ENCODE data around the gene ZNF664.

The ZNF664 gene

DNA sequence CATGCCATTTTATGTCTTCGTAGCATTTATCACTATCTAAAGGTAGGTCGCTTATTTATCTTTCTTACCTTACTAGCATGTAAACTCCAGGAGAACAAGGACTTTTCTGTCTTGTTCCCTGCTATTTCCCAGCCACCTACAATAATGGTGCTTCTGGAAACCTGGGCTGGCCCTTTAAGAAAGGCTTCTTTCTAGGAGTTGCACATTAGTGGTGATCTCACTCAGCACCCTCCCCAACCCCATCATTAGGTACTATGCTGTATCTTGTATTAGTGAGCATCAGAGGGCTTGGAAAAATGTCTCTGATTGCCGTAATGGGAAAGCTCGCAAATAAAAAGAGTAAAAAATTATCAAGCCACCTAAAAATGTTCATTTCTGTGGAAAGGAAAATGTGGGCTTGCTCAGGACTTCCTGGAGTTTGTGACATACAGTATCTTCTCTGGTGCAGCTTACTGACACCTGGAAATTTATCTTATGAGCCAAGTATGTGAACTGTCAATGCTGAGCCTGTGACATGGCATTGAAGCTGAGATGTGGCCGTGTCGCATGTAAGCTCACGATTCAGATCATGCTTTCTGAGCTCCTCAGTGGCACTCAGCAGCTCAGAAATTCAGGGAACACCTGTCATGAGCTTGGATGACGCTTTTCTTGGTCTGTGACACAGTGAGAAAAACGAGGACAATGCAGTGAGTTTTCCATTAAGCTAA is 12.8 kb upstream of the ZNF664 start:
- H3K36me3 Mint-ChIP-seq (ENCODE audit: low read depth), result no peaks in the 10 kb centered on the region
- ATAC-seq (no peak), DNase-seq (no peak)
- no peak overlapping the region for H3K4me3 Mint-ChIP-seq
- H3K27ac Mint-ChIP-seq, result no peak overlapping the region
- no peaks in the 10 kb centered on the region for H3K4me1 Mint-ChIP-seq
- no peaks in the 10 kb centered on the region for H3K9me3 Mint-ChIP-seq
- H3K27me3 Mint-ChIP-seq, result no peaks in the 10 kb centered on the region

DNA sequence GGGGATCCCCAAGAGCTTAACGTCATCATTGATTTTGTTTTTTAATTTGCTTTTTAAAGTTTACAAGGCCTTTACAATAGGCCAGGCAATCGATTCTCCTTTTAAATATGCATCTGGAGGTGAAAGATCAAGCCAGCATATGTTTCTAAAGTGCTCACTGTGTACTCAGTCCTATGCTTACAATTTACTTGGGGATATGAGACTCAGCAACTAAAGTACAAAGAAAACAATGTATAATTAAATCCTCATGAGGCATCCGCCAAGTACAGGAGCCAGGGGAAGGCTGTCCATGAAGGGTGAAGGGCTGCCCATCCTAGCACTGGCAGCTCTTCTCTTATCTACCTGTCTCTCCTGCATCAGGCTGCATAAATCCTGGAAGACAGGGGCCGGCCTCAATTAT is 12.2 kb upstream of the ZNF664 start:
- no peaks in the 10 kb centered on the region for H3K4me1 Mint-ChIP-seq
- no peaks in the 10 kb centered on the region for H3K9me3 Mint-ChIP-seq
- ATAC-seq (no peak), DNase-seq (no peak)
- H3K27ac Mint-ChIP-seq, result no peak overlapping the region
- H3K36me3 Mint-ChIP-seq (ENCODE audit: low read depth), result no peaks in the 10 kb centered on the region
- H3K4me3 Mint-ChIP-seq, result no peak overlapping the region
- H3K27me3 Mint-ChIP-seq, result no peaks in the 10 kb centered on the region

DNA sequence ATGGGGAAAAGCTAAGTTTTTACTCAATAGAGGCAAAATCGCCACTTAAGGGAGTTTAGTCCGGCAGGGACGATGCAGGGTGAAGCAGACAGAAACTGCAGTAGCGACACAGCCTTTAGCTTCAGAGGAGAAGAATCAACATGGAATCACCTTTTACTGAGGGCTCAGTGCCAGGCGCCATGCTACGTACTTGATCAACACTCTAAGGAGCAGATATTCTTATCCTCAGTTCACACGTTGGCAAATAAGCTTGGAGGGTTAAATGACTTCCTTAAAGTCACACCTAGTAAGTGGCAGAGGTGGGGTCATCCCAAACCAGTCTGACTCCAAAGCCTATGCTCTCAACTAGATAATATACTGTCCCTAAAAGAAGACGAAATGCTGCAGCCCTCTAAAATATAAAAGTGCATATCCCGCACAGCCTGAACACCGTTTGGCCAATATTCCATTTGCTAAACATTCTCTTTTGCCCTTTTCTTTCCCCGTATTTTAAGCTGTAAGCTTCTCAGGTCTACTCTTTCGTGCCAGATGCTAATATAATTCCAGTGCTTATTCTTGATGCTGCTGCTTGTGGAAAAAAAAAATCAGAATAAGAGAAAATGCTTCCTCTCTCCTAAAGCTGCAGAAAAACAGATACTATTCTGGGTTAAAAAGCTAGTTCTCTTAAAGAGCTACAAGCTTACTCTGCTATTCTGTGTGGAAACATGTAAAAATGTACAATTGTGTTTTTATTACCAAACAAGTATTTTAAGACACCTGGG is 11.2 kb upstream of the ZNF664 start:
- Mint-ChIP-seq H3K27me3 (no peaks in the 10 kb centered on the region), H3K27ac (no peak overlapping the region), H3K4me3 (no peak overlapping the region), H3K4me1 (no peaks in the 10 kb centered on the region), H3K36me3 (ENCODE audit: low read depth) (no peaks in the 10 kb centered on the region), H3K9me3 (no peaks in the 10 kb centered on the region)
- DNase-seq, result no peak
- no peak for ATAC-seq

DNA sequence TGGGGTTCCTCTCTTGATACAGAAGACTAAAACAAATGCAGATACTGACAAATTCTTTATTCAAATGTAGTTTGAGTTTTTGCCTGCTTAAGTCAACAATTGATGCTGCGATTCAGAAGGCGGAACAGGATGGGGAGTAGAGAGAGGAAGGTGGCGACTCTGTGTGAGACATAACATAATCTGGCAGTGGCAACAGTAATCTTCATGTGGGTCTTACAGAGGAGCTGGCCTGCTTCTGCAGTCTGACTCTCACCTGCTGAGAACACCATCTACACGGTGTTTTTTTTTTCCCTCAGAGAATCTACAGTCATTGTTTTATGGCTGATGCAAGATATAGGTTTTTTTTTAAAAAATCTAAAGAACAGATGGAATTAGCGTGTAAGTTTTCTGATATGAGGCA is 10.5 kb upstream of the ZNF664 start:
- Mint-ChIP-seq H3K4me3 (no peak overlapping the region), H3K27ac (no peak overlapping the region), H3K9me3 (no peaks in the 10 kb centered on the region), H3K27me3 (no peaks in the 10 kb centered on the region), H3K4me1 (no peaks in the 10 kb centered on the region), H3K36me3 (ENCODE audit: low read depth) (no peaks in the 10 kb centered on the region)
- ATAC-seq (peak; percentile 40), DNase-seq (no peak)

DNA sequence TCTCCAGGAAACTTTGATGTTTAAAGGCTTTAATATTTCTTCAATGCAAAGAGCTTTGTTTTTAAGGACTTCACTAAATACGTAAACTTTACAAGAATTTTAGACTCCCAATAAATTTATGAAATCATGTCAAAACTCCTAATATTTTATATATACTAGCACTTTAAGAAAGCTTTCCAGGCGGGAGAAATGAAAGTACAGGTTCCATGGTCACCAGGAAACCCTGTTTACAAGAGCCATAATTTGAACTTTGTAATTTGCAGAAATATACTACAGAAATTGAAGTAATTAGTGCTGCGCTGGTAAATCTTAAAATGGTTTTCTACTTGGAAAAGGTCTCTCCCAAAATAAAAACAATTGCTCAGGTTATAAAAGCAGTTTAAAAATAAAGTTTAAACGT is 9.2 kb upstream of the ZNF664 start:
- no peak for DNase-seq
- H3K4me1 Mint-ChIP-seq, result peaks cover 2% of the 10 kb centered on the region
- no peak for ATAC-seq
- H3K4me3 Mint-ChIP-seq, result no peak overlapping the region
- no peaks in the 10 kb centered on the region for H3K9me3 Mint-ChIP-seq
- no peaks in the 10 kb centered on the region for H3K27me3 Mint-ChIP-seq
- H3K36me3 Mint-ChIP-seq (ENCODE audit: low read depth), result no peaks in the 10 kb centered on the region
- H3K27ac Mint-ChIP-seq, result no peak overlapping the region

DNA sequence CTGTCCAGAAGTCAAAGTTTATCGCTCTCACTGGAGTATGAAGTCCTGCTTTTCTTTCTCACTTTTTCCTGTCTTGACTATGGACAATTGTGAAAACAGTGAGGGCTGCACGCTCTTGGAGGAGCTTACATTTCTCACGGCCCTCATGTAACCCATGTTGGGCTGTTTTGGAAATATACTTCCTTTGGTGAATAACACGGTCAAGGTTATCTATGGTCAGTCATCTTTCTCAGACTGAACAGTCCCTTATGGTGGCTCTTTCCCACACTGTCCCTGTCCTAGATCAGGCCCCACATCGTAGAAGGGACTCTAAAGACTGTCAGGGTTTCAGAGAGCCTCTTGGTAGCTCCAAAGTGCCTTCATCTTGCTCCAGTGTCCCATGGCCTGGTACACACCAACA is 7.6 kb upstream of the ZNF664 start:
- Mint-ChIP-seq H3K27ac (no peak overlapping the region), H3K9me3 (no peaks in the 10 kb centered on the region), H3K4me3 (no peak overlapping the region), H3K4me1 (peaks cover 9% of the 10 kb centered on the region), H3K36me3 (ENCODE audit: low read depth) (no peaks in the 10 kb centered on the region), H3K27me3 (no peaks in the 10 kb centered on the region)
- DNase-seq, result no peak
- ATAC-seq, result no peak

DNA sequence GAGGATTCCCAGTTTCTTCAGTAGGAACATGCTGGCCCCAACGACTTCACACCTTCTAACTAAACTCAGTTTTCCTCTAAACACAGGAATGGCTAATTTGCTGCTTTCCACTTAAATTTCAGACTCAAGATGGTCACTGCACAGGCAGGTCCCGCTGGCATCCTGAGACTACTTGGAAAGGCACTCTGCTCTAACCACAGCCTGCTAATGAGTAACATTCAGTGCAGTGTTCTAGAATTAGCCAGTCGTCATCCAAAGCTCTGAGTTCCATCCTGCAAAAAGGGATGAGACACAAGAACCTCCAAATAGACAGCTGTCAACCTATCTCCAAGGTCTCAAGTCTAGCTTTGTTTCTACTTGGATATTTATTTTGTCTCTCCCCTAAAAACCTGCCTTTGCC is 6.4 kb upstream of the ZNF664 start:
- H3K4me1 Mint-ChIP-seq, result peaks cover 17% of the 10 kb centered on the region
- no peak overlapping the region for H3K4me3 Mint-ChIP-seq
- no peaks in the 10 kb centered on the region for H3K9me3 Mint-ChIP-seq

DNA sequence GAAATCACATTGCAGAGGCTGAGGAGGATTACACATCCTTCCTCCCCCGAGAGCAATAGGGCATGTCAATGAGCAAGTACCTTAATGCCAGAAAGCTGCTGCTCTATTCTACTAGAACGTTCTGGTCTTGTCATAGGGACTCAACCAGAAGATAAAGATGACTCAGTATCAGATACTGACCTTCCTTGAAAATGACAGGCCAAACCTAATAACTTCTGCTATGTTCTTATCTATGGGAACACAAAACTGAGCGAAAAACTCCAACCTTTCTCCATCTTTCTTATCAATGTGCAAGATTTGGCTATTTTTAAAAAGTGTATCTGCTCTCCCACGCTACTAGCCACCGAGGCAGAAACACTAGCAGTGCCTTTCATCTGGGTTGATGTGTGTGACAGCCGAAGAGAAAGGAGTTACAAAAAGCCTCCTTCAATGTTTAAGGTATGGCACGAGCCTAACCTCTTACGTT is 5.9 kb upstream of the ZNF664 start:
- Mint-ChIP-seq H3K27ac (no peak overlapping the region), H3K36me3 (ENCODE audit: low read depth) (no peaks in the 10 kb centered on the region), H3K4me3 (no peak overlapping the region), H3K9me3 (no peaks in the 10 kb centered on the region), H3K4me1 (peaks cover 19% of the 10 kb centered on the region), H3K27me3 (peaks cover 2% of the 10 kb centered on the region)
- DNase-seq (no peak), ATAC-seq (no peak)

More for the DNA sequence above, 6.4 kb upstream of the ZNF664 start:
- Mint-ChIP-seq H3K27me3 (peaks cover under 1% of the 10 kb centered on the region), H3K36me3 (ENCODE audit: low read depth) (no peaks in the 10 kb centered on the region), H3K27ac (no peak overlapping the region)
- DNase-seq, result no peak
- no peak for ATAC-seq

DNA sequence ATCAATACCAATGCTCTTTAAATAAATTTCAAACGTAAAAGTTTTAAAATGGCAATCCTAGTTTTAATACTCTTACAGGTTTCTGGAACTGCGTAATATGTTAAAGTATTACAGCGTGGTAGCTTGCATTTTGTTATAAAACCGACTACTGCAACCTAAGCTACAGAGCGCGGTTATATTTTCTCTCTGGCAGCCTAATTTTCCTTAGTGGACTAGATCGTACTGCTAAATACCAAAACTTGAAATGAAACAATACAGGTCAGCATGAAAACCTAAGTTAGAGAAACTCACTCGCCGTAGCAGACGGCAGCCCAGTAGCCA is 1.6 kb upstream of the ZNF664 start:
- Mint-ChIP-seq H3K36me3 (ENCODE audit: low read depth) (peaks cover 15% of the 10 kb centered on the region), H3K4me1 (peaks cover 34% of the 10 kb centered on the region), H3K9me3 (no peaks in the 10 kb centered on the region), H3K27me3 (peaks cover 2% of the 10 kb centered on the region), H3K4me3 (peak overlapping the region; percentile 86), H3K27ac (peak overlapping the region; percentile 81)
- no peak for ATAC-seq
- DNase-seq, result no peak

DNA sequence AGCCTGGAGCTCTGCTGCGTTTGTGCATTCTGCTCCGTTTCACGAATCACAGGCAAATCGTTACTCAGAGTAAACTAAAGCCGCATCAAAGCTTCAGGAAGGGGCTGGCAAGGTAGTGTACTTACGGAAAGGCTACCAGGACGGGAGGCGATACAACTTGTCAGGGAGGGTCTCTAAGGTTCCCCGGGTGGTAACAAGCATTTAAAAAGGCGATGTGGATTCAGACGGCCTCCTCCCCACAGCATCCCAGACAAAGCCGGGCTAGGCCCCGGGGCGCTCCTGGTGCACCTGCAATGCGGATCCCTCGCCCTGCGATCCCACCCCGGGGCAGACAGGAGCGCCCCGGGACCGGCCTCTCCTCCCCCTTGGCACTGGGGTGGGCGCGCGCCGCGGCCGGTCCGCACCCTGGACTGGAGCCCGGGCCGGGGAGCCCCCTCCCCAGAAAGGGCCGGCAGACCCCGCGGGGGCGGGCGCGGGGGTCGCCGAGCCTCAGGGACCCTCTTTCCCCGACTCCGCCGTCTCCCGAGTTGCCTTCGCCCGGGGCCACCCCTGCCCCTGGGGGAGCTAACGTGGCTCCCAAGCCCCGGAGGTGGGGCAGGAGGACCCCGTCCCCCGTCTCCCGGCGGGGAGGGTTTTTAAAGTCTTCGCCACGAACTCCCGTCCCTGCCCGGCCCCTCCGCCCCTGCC is 1.1 kb upstream of the ZNF664 start:
- peak; percentile 41 for DNase-seq
- ATAC-seq, result peak; percentile 14
- H3K27ac Mint-ChIP-seq, result peak overlapping the region; percentile 81
- peaks cover 2% of the 10 kb centered on the region for H3K27me3 Mint-ChIP-seq
- H3K4me1 Mint-ChIP-seq, result peaks cover 34% of the 10 kb centered on the region
- H3K36me3 Mint-ChIP-seq (ENCODE audit: low read depth), result peaks cover 15% of the 10 kb centered on the region
- no peaks in the 10 kb centered on the region for H3K9me3 Mint-ChIP-seq
- peak overlapping the region; percentile 86 for H3K4me3 Mint-ChIP-seq

DNA sequence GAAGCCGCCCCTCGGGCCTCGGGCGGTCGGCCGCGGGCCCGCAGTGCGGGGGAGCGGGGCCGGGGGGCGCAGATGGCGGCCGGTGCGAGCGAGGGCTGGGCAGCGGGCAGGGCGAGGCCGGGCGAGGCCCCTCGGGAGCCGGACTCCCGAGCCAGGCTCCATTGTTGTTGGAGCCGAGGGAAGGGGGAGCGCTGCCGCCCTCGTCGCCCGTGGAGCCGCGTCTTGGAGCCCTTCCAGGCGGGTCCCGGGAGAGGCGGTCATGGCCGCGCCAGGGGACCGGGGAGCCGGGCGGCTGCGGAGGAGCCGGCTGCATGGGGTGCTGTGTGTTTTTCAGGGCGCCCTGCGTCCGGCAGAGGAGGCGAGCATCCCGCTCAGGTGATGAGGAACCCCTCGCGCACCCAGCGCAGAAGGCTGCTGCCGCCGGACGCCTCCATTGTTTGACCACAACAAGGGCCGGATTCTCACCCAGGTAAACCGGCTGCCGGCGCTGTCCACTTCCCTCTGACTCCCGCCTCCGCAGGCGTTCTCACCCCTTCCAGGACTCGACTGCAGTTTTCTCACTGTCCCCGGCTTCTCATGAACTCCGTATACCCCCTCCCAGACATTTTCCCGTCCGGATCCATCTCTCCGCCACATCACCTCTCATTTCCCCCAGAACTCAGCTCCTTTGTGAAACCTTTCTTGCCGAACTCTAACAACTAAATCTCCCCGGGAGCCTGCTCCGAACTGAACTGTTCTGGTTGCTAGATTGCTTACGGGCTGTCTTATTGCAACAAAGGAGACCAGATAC is 732 bp downstream of the ZNF664 start:
- Mint-ChIP-seq H3K9me3 (no peaks in the 10 kb centered on the region), H3K4me1 (peaks cover 32% of the 10 kb centered on the region), H3K27me3 (peaks cover 2% of the 10 kb centered on the region), H3K36me3 (ENCODE audit: low read depth) (peaks cover 23% of the 10 kb centered on the region), H3K27ac (peak overlapping the region; percentile 70), H3K4me3 (peak overlapping the region; percentile 91)
- DNase-seq, result peak; percentile 28
- peak; percentile 7 for ATAC-seq

DNA sequence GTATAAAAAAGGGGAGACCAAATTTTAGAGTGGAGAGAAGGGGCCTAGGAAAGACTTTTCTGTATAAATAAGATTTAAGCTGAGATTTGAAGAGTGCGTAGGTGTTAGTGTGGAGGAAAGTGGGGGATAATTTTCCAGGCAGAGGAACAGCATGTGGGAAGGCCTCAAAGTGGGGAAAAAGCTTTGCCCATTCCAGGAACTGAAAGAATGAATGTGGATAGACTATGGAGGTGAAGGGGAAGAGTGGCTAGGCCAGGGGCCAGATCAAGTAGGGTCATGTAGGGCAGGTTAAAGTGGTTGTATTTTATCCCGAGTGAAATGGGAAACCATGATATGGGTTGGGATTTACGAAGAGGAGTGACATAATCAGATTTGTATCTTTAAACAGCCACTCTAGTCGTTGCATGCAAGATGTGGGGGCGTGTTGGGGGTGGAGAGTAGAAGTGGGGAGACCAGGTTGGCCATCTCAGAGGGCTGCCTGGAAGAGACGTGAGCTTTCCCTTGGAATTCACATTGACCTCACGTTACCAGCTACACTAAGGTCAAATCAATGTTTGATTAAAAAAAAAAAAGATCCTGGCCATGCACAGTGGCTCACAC is 3.3 kb downstream of the ZNF664 start:
- no peak overlapping the region for H3K27ac Mint-ChIP-seq
- no peak for ATAC-seq

DNA sequence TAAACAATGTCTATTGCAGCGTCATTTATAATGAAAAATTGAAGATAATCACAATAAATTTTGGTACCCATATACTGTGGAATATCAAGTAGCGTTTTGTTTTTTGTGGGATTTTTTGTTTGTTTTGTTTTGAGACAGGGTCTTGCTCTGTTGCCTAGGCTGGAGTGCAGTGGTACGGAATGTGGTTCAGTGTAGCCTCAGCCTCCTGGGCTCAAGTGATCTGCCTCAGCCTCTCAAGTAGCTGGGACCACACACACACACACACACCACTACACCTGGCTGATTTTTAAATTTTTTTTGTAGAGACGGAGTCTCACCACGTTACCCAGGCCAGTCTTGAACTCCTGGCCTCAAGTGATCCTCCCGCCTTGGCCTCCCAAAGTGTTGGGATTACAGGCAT is 6.6 kb downstream of the ZNF664 start:
- Mint-ChIP-seq H3K4me3 (no peak overlapping the region), H3K36me3 (ENCODE audit: low read depth) (peaks cover 24% of the 10 kb centered on the region)
- no peak for DNase-seq

More for the DNA sequence above, 3.3 kb downstream of the ZNF664 start:
- peaks cover 20% of the 10 kb centered on the region for H3K4me1 Mint-ChIP-seq
- peaks cover 26% of the 10 kb centered on the region for H3K36me3 Mint-ChIP-seq (ENCODE audit: low read depth)
- peaks cover 2% of the 10 kb centered on the region for H3K27me3 Mint-ChIP-seq
- no peak for DNase-seq
- H3K9me3 Mint-ChIP-seq, result no peaks in the 10 kb centered on the region
- H3K4me3 Mint-ChIP-seq, result no peak overlapping the region

DNA sequence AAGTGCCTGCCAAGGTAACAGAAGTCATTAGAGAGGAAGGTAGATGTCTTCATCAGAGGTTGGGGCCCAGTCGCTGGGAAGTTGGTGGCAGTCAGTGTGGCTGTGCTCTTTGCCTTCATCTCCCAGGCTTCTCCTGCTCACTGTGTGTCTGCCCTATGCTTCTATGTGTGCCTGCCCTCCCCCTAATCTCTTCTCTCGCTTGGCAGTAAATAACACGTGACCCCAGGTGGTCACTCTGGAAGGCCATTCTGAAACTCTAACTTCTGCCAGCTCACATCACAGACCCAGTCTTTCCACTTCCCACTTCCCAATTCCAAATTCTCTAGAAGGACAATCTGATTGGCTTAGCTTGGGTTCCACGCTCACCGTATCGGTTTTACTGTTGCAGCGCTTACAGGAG is 9.3 kb downstream of the ZNF664 start:
- Mint-ChIP-seq H3K27ac (no peak overlapping the region), H3K9me3 (no peaks in the 10 kb centered on the region), H3K4me3 (no peak overlapping the region), H3K36me3 (ENCODE audit: low read depth) (peaks cover 14% of the 10 kb centered on the region), H3K4me1 (peaks cover 14% of the 10 kb centered on the region), H3K27me3 (no peaks in the 10 kb centered on the region)
- no peak for ATAC-seq
- DNase-seq, result no peak

More for the DNA sequence above, 6.6 kb downstream of the ZNF664 start:
- H3K27ac Mint-ChIP-seq, result no peak overlapping the region
- H3K9me3 Mint-ChIP-seq, result no peaks in the 10 kb centered on the region
- ATAC-seq, result no peak
- peaks cover 16% of the 10 kb centered on the region for H3K4me1 Mint-ChIP-seq
- no peaks in the 10 kb centered on the region for H3K27me3 Mint-ChIP-seq
